ENCODE results near the gene MTREX.
A peak's percentile ranks its signal among the peaks of the same experiment; 100 is the strongest.

MTREX gene

GRCh38 chr5:55384072-55384471 lies 76.3 kb downstream of the MTREX start:
- 60% methylated on average over 1 of the region's 2 CpGs for WGBS
- no peaks in the 10 kb centered on the region for H3K27me3 ChIP-seq (ENCODE audit: control insufficient read depth in 1 of 2, insufficient read depth in 1 of 2, low read length in 2 of 2)
- no peak overlapping the region for H3K18ac ChIP-seq (ENCODE audit: low read depth in 1 of 2, low read length in 2 of 2)
- no peak overlapping the region for H3K23ac ChIP-seq (ENCODE audit: low read length in 2 of 2)
- H2BK15ac ChIP-seq (ENCODE audit: low read depth, poor library complexity, severe bottlenecking), result no peak overlapping the region
- H4K91ac ChIP-seq (ENCODE audit: low read length), result no peak overlapping the region
- peaks cover 14% of the 10 kb centered on the region for H3K79me1 ChIP-seq (replicated peaks; ENCODE audit: low read length, poor library complexity, severe bottlenecking)
- H2AFZ ChIP-seq (ENCODE audit: low read depth, low read length), result no peak overlapping the region
- H3K4me1 ChIP-seq (ENCODE audit: control insufficient read depth, insufficient read depth, low read depth, low read length), result no peaks in the 10 kb centered on the region
- H2BK12ac ChIP-seq (ENCODE audit: low read length in 2 of 2), result no peak overlapping the region
- no peak overlapping the region for H3K4me3 ChIP-seq (ENCODE audit: insufficient read depth in 1 of 2, low read depth in 1 of 2, low read length in 2 of 2)
- H3K14ac ChIP-seq (ENCODE audit: low read length in 2 of 2), result no peak overlapping the region
- H4K8ac ChIP-seq (ENCODE audit: low read length), result no peak overlapping the region
- H3K9ac ChIP-seq (ENCODE audit: low read length), result no peak overlapping the region
- H3K9me3 ChIP-seq (ENCODE audit: control insufficient read depth, low read length), result peaks cover 19% of the 10 kb centered on the region
- H2BK120ac ChIP-seq (ENCODE audit: low read depth, low read length), result no peak overlapping the region
- H3K36me3 ChIP-seq (ENCODE audit: control insufficient read depth in 1 of 2, insufficient read depth in 2 of 2, low read depth in 1 of 2, low read length in 2 of 2), result peaks cover 13 to 59% of the 10 kb centered on the region in 2 experiments
- DNase-seq, result no peak
- no peak overlapping the region for H2BK5ac ChIP-seq (ENCODE audit: low read depth, low read length, poor library complexity, severe bottlenecking)
- no peak overlapping the region for H3K4me2 ChIP-seq (ENCODE audit: low read length, poor library complexity, severe bottlenecking)
- no peak overlapping the region for H3K4ac ChIP-seq (ENCODE audit: low read depth in 1 of 2, low read length in 2 of 2)
- no peak overlapping the region for H2AK5ac ChIP-seq (ENCODE audit: low read length, severe bottlenecking)
- H3K27ac ChIP-seq (ENCODE audit: low read length, poor library complexity, severe bottlenecking), result no peak overlapping the region

DNA sequence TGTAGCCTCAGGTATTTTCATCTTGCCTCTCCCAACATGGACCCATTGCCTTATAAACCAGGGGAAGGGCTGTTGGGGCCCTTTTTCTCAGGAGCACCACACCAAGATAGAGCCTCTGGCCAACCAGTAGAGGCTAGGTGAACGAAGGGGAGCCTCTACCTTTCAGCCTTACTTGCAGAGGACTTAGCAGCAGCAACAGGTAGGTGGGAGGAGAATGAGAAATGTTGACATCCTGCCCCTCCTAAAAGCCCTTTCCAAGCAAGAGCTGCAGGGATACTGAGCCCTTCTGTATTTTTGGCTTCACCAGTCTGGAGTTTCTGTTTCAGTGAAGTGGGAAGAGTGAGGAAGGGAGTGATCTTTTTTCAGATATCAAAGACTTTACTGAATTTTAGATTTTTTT lies 77.4 kb downstream of the MTREX start:
- H4K8ac ChIP-seq (ENCODE audit: low read length), result no peak overlapping the region
- no peak overlapping the region for H3K14ac ChIP-seq (ENCODE audit: low read length in 2 of 2)
- 92% methylated on average over 1 of the region's 1 CpG for WGBS
- no peak overlapping the region for H2BK5ac ChIP-seq (ENCODE audit: low read depth, low read length, poor library complexity, severe bottlenecking)
- no peak overlapping the region for H2BK15ac ChIP-seq (ENCODE audit: low read depth, poor library complexity, severe bottlenecking)
- peaks cover 19% of the 10 kb centered on the region for H3K79me1 ChIP-seq (replicated peaks; ENCODE audit: low read length, poor library complexity, severe bottlenecking)
- peak overlapping the region in 1 of 2 experiments; percentile 9 for H3K4ac ChIP-seq (ENCODE audit: low read depth in 1 of 2, low read length in 2 of 2)
- no peak overlapping the region for H3K27ac ChIP-seq (ENCODE audit: low read length, poor library complexity, severe bottlenecking)
- no peaks in the 10 kb centered on the region for H3K4me1 ChIP-seq (ENCODE audit: control insufficient read depth, insufficient read depth, low read depth, low read length)
- peaks cover 19% of the 10 kb centered on the region for H3K9me3 ChIP-seq (ENCODE audit: control insufficient read depth, low read length)
- H3K23ac ChIP-seq (ENCODE audit: low read length in 2 of 2), result no peak overlapping the region
- H3K27me3 ChIP-seq (ENCODE audit: control insufficient read depth in 1 of 2, insufficient read depth in 1 of 2, low read length in 2 of 2), result no peaks in the 10 kb centered on the region
- no peak overlapping the region for H3K18ac ChIP-seq (ENCODE audit: low read depth in 1 of 2, low read length in 2 of 2)
- no peak overlapping the region for H3K9ac ChIP-seq (ENCODE audit: low read length)
- H2BK12ac ChIP-seq (ENCODE audit: low read length in 2 of 2), result no peak overlapping the region
- H4K91ac ChIP-seq (ENCODE audit: low read length), result no peak overlapping the region
- H3K36me3 ChIP-seq (ENCODE audit: control insufficient read depth in 1 of 2, insufficient read depth in 2 of 2, low read depth in 1 of 2, low read length in 2 of 2), result peaks cover 13 to 61% of the 10 kb centered on the region in 2 experiments
- no peak overlapping the region for H3K4me3 ChIP-seq (ENCODE audit: insufficient read depth in 1 of 2, low read depth in 1 of 2, low read length in 2 of 2)
- no peak overlapping the region for H2BK120ac ChIP-seq (ENCODE audit: low read depth, low read length)
- H2AFZ ChIP-seq (ENCODE audit: low read depth, low read length), result no peak overlapping the region
- DNase-seq, result no peak
- peak overlapping the region; percentile 2 for H2AK5ac ChIP-seq (ENCODE audit: low read length, severe bottlenecking)
- no peak overlapping the region for H3K4me2 ChIP-seq (ENCODE audit: low read length, poor library complexity, severe bottlenecking)

GRCh38 chr5:55385846-55386245 lies 78.1 kb downstream of the MTREX start:
- Histone ChIP-seq H4K8ac (ENCODE audit: low read length) (no peak overlapping the region), H2BK15ac (ENCODE audit: low read depth, poor library complexity, severe bottlenecking) (no peak overlapping the region), H2AK5ac (ENCODE audit: low read length, severe bottlenecking) (no peak overlapping the region), H3K9me3 (ENCODE audit: control insufficient read depth, low read length) (peaks cover 19% of the 10 kb centered on the region), H3K36me3 (ENCODE audit: control insufficient read depth in 1 of 2, insufficient read depth in 2 of 2, low read depth in 1 of 2, low read length in 2 of 2) (peaks cover 13 to 60% of the 10 kb centered on the region in 2 experiments), H2BK5ac (ENCODE audit: low read depth, low read length, poor library complexity, severe bottlenecking) (no peak overlapping the region), H3K4ac (ENCODE audit: low read depth in 1 of 2, low read length in 2 of 2) (no peak overlapping the region), H3K9ac (ENCODE audit: low read length) (no peak overlapping the region), H2BK12ac (ENCODE audit: low read length in 2 of 2) (no peak overlapping the region), H3K79me1 (replicated peaks; ENCODE audit: low read length, poor library complexity, severe bottlenecking) (peaks cover 19% of the 10 kb centered on the region), H3K4me3 (ENCODE audit: insufficient read depth in 1 of 2, low read depth in 1 of 2, low read length in 2 of 2) (no peak overlapping the region), H2BK120ac (ENCODE audit: low read depth, low read length) (no peak overlapping the region), H4K91ac (ENCODE audit: low read length) (no peak overlapping the region), H3K14ac (ENCODE audit: low read length in 2 of 2) (no peak overlapping the region), H3K18ac (ENCODE audit: low read depth in 1 of 2, low read length in 2 of 2) (no peak overlapping the region), H3K4me2 (ENCODE audit: low read length, poor library complexity, severe bottlenecking) (no peak overlapping the region), H3K23ac (ENCODE audit: low read length in 2 of 2) (no peak overlapping the region), H3K27ac (ENCODE audit: low read length, poor library complexity, severe bottlenecking) (no peak overlapping the region), H3K27me3 (ENCODE audit: control insufficient read depth in 1 of 2, insufficient read depth in 1 of 2, low read length in 2 of 2) (no peaks in the 10 kb centered on the region), H3K4me1 (ENCODE audit: control insufficient read depth, insufficient read depth, low read depth, low read length) (no peaks in the 10 kb centered on the region), H2AFZ (ENCODE audit: low read depth, low read length) (no peak overlapping the region)
- no peak for DNase-seq
- 100% methylated on average over 2 of the region's 3 CpGs for WGBS

DNA sequence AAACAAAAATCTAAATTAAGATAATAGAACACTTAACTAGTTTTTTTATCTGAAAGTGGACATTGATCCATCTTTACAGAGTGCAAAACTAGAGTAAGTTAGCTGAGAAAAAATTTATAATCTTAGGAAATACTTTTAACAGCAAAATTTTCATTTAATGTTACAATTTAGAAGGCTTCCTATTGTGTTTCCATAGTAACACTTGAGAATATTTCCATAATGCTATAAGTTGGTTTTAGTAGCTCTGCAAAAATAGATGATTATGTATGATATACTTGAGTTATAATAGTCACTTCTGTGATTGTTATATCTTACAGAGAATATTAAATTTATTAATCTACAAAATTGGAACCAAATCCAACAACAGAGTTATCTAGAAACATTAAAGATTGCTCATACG lies 78.6 kb downstream of the MTREX start:
- H3K9ac ChIP-seq (ENCODE audit: low read length), result no peak overlapping the region
- no peak overlapping the region for H4K91ac ChIP-seq (ENCODE audit: low read length)
- no peak overlapping the region for H2BK15ac ChIP-seq (ENCODE audit: low read depth, poor library complexity, severe bottlenecking)
- H3K27me3 ChIP-seq (ENCODE audit: control insufficient read depth in 1 of 2, insufficient read depth in 1 of 2, low read length in 2 of 2), result no peaks in the 10 kb centered on the region
- no peak overlapping the region for H3K4ac ChIP-seq (ENCODE audit: low read depth in 1 of 2, low read length in 2 of 2)
- peaks cover 13 to 64% of the 10 kb centered on the region in 2 experiments for H3K36me3 ChIP-seq (ENCODE audit: control insufficient read depth in 1 of 2, insufficient read depth in 2 of 2, low read depth in 1 of 2, low read length in 2 of 2)
- no peak overlapping the region for H2BK12ac ChIP-seq (ENCODE audit: low read length in 2 of 2)
- no peak overlapping the region for H3K18ac ChIP-seq (ENCODE audit: low read depth in 1 of 2, low read length in 2 of 2)
- no peak overlapping the region for H3K23ac ChIP-seq (ENCODE audit: low read length in 2 of 2)
- WGBS, result no CpG with 5 or more reads among the region's 1 CpG
- no peak overlapping the region for H2AK5ac ChIP-seq (ENCODE audit: low read length, severe bottlenecking)
- no peak overlapping the region for H4K8ac ChIP-seq (ENCODE audit: low read length)
- H3K4me2 ChIP-seq (ENCODE audit: low read length, poor library complexity, severe bottlenecking), result no peak overlapping the region
- H2AFZ ChIP-seq (ENCODE audit: low read depth, low read length), result no peak overlapping the region
- DNase-seq, result no peak
- H3K4me1 ChIP-seq (ENCODE audit: control insufficient read depth, insufficient read depth, low read depth, low read length), result no peaks in the 10 kb centered on the region
- H3K27ac ChIP-seq (ENCODE audit: low read length, poor library complexity, severe bottlenecking), result no peak overlapping the region
- no peak overlapping the region for H3K14ac ChIP-seq (ENCODE audit: low read length in 2 of 2)
- no peak overlapping the region for H3K4me3 ChIP-seq (ENCODE audit: insufficient read depth in 1 of 2, low read depth in 1 of 2, low read length in 2 of 2)
- H2BK120ac ChIP-seq (ENCODE audit: low read depth, low read length), result no peak overlapping the region
- H3K79me1 ChIP-seq (replicated peaks; ENCODE audit: low read length, poor library complexity, severe bottlenecking), result peaks cover 19% of the 10 kb centered on the region
- no peak overlapping the region for H2BK5ac ChIP-seq (ENCODE audit: low read depth, low read length, poor library complexity, severe bottlenecking)
- peaks cover 19% of the 10 kb centered on the region for H3K9me3 ChIP-seq (ENCODE audit: control insufficient read depth, low read length)
